ENCODE data around the gene FCRL6. TPM values are rescaled to one million over a fixed set of nuclear protein-coding genes. Genes with fewer than 3 reads are reported as not detected.

The FCRL6 gene
- total RNA-seq, 2 experiments from 2014 or later, result not detected

DNA sequence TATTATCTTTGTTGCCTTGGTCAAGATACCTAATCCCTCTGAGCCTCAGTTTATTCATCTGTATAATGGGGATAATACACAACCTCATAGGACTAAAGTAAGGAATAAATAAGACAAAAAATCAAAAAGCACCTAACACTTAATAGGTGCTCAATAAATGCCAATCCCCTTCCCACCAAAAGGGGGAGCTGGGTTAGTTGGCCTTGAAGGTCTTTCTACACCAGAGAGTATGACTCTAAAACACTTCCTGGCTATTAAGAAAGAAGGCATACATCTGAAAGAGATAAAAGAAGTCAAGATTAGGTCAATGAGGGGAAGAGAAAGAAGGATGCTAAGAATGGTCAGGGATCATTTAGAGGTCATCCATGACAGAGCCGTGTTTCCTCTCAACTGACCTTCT is 49.2 kb downstream of the FCRL6 start:
- DNase-seq (no peak), ATAC-seq (no peak)
- Mint-ChIP-seq H3K4me3 (no peak overlapping the region), H3K4me1 (peaks cover 10% of the 10 kb centered on the region), H3K27me3 (no peaks in the 10 kb centered on the region), H3K36me3 (ENCODE audit: low read depth) (no peaks in the 10 kb centered on the region), H3K9me3 (ENCODE audit: low read depth) (no peaks in the 10 kb centered on the region), H3K27ac (no peak overlapping the region)
- POLR2A ChIA-PET, result interaction anchor here (1.0 kb wide), 1 partner anchor 43 kb away, joined by 3 read pairs; no protein-coding TSS in a partner anchor
- CTCF ChIA-PET, result interaction anchor here (1.0 to 1.4 kb wide), 4 partner anchors 8 to 39 kb away, joined by 3 read pairs; partner anchors contain the start of gene SLAMF8
- intact Hi-C loops (cut with DNase I, micrococcal nuclease), result loop anchor here in 1 of 2 experiments (5.0 kb wide), 1 partner anchor 246 kb away; the partner anchor contains the start of gene IGSF8

DNA sequence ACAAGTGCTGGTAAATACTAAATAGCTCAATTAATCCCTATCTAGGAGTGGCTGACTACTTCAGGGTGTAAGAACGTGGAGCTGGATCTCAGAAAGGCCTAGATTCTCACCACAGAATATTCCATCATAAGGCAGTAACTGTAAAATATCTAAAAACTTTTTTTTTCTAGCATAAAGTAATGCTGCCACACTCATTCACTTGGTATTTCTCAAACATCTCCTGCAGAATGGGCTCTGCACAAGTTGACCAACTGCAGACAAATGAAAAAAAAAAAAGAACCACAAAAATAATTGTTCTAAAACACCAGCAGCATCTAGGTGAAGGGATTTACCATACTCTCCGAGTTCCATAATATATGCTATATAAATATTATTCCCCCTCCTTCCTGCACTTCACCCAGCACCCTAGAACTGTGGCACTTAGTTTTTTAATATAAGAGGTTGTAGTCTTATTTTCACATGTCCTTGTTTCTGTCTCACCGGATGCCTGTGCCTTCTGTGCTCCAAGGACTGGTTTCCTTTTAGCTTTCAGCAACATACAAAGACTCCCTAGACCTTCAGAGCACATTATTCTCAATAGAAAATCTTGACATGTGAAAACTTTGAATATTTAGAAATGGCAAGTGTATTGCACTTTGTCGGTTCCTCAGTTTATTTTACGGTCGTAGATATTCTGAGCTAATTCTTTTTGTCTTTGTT is 51.4 kb downstream of the FCRL6 start:
- ChIA-PET POLR2A (interaction anchor here (0.6 to 0.7 kb wide), 2 partner anchors 39 to 59 kb away, joined by 3 to 4 read pairs; no protein-coding TSS in a partner anchor), CTCF (interaction anchor here (0.7 to 2.6 kb wide), 13 partner anchors 10 to 153 kb away, joined by 3 to 17 read pairs (median 3); partner anchors contain the start of gene DUSP23)
- Mint-ChIP-seq H3K27me3 (no peaks in the 10 kb centered on the region), H3K9me3 (ENCODE audit: low read depth) (no peaks in the 10 kb centered on the region), H3K27ac (peak overlapping the region; percentile 56), H3K4me1 (peaks cover 10% of the 10 kb centered on the region), H3K4me3 (peak overlapping the region; percentile 75), H3K36me3 (ENCODE audit: low read depth) (no peaks in the 10 kb centered on the region)
- DNase-seq, result no peak
- intact Hi-C loops (cut with DNase I, micrococcal nuclease), result loop anchor here in 1 of 2 experiments (1.0 to 5.0 kb wide), 5 partner anchors 27 to 244 kb away; partner anchors contain the start of genes DUSP23, IGSF8, SLAMF8 and TAGLN2
- no peak for ATAC-seq

DNA sequence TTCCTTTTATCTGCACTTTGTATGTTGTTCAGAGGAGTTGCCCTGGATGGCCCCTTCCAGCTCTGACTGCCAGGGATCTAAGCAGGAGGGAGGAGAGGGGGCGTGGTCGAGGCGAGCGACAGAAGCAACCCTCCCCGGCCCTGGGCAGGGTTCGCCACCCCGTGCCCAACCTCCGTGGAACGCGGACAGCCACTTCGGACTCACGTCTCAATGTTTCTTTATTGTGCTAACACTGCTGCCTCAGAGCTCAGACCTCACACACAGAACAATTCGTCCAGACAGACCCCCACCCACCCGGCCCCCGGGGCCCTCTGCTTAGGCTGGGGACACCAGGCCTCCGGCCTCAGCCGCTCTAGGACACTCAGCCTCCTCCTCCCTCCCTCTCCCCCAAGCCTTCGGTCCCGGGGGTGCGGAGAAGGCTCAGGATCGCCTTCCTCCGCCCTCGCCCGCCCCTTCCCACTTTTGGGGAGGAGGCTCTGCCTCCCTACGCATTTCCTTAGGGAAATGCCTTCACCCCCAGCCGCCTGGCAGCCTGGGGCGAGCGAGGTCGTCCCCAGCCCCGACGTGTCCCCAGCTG is 52.0 kb downstream of the FCRL6 start:
- DNase-seq (peak; percentile 46), ATAC-seq (peak; percentile 20)
- Mint-ChIP-seq H3K27me3 (no peaks in the 10 kb centered on the region), H3K36me3 (ENCODE audit: low read depth) (no peaks in the 10 kb centered on the region), H3K4me1 (peaks cover 10% of the 10 kb centered on the region), H3K4me3 (peak overlapping the region; percentile 75), H3K27ac (peak overlapping the region; percentile 56), H3K9me3 (ENCODE audit: low read depth) (no peaks in the 10 kb centered on the region)
- POLR2A ChIA-PET, result interaction anchor here (0.6 kb wide), 1 partner anchor 58 kb away, joined by 3 read pairs; no protein-coding TSS in a partner anchor
- intact Hi-C loops (cut with DNase I, micrococcal nuclease), result loop anchor here in 1 of 2 experiments (1.0 to 5.0 kb wide), 5 partner anchors 28 to 243 kb away; partner anchors contain the start of genes DUSP23, IGSF8, SLAMF8 and TAGLN2
- CTCF ChIA-PET, result interaction anchor here (0.8 to 2.6 kb wide), 8 partner anchors 11 to 153 kb away, joined by 3 to 17 read pairs (median 4); no protein-coding TSS in a partner anchor

DNA sequence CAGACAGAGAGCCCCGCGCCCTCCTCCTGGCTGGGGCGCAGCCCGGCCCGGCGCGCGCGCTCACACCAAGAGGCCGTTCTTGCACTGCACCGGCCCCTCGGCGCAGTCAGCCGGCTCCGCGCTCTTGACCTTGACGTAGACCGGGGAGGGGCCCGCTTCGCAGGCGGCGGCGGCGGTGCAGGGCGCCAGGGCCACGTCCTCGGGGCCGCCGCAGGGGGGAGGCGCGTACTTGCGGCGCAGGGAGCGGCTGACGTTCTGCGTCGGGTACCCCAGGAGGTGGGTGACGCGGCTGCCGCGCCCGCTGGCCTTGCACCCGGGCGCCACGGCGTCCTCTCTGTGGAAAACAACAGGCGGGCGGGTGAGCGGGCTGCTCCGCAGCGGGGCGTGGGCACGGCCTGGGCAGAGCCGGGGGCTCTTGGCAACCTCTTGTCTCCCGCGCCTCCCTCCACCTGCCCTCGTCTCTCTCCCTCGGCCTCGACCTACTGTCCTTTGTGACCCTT is 52.6 kb downstream of the FCRL6 start:
- H3K4me1 Mint-ChIP-seq, result peaks cover 10% of the 10 kb centered on the region
- peak overlapping the region; percentile 58 for H3K27ac Mint-ChIP-seq
- POLR2A ChIA-PET, result no interaction called here
- peak overlapping the region; percentile 75 for H3K4me3 Mint-ChIP-seq
- DNase-seq (peak; percentile 87), ATAC-seq (peak; percentile 96)
- H3K36me3 Mint-ChIP-seq (ENCODE audit: low read depth), result no peaks in the 10 kb centered on the region
- no peaks in the 10 kb centered on the region for H3K27me3 Mint-ChIP-seq
- H3K9me3 Mint-ChIP-seq (ENCODE audit: low read depth), result no peaks in the 10 kb centered on the region
- CTCF ChIA-PET, result interaction anchor here (0.6 to 1.5 kb wide), 6 partner anchors 11 to 56 kb away, joined by 3 to 4 read pairs (median 3); no protein-coding TSS in a partner anchor
- intact Hi-C loops (cut with DNase I, micrococcal nuclease), result loop anchor here in 1 of 2 experiments (1.0 to 5.0 kb wide), 6 partner anchors 28 to 243 kb away; partner anchors contain the start of genes DUSP23, IGSF8, SLAMF8 and TAGLN2

DNA sequence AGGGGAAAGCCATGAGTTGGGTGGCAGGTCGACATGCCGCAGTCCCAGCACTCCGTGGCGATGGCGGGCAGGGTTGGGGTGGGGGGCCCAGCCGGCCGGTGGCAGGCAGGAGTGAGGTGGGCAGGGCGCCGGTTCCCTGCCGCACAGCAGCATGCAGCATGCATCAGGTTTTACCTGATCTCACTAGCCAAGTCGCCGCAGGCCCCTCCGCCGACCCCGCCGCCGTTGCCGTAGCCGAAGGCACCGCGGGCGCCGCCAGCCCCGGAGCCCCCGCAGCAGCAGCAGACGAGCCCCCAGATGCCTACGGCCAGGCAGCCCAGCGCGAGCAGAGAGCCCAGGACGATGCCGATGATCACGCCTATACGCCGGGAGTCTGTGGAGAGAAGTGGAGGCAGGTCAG is 53.5 kb downstream of the FCRL6 start:
- H3K9me3 Mint-ChIP-seq (ENCODE audit: low read depth), result no peaks in the 10 kb centered on the region
- no peaks in the 10 kb centered on the region for H3K27me3 Mint-ChIP-seq
- ATAC-seq (no peak), DNase-seq (no peak)
- no peak overlapping the region for H3K27ac Mint-ChIP-seq
- H3K4me1 Mint-ChIP-seq, result peaks cover 10% of the 10 kb centered on the region
- CTCF ChIA-PET, result no interaction called here
- POLR2A ChIA-PET, result no interaction called here
- peak overlapping the region; percentile 75 for H3K4me3 Mint-ChIP-seq
- H3K36me3 Mint-ChIP-seq (ENCODE audit: low read depth), result no peaks in the 10 kb centered on the region
- intact Hi-C loops (cut with DNase I, micrococcal nuclease), result loop anchor here in 1 of 2 experiments (2.0 to 5.0 kb wide), 2 partner anchors 48 to 69 kb away; partner anchors contain the start of gene TAGLN2

DNA sequence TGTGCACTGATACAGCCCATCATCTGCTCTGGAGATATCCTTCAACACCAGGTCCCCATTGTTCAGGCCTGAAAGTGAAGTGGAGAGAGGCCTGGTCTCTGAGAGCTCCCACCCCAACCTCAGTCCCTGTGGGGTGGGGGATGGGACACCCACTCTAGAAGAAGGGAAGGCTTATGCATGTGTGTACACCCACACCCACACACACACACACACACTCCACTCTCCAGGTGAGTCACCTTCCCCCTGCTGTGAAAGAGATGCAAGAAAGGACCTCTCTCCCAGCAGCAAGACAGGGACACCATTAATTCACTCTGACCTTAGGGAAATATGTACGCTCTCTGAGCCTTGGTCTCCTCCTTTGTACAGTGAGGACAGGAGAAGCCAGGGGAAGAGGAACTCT is 54.4 kb downstream of the FCRL6 start:
- no peak overlapping the region for H3K4me3 Mint-ChIP-seq
- intact Hi-C loops (cut with DNase I, micrococcal nuclease), result loop anchor here in 1 of 2 experiments (5.0 kb wide), 1 partner anchor 49 kb away; no protein-coding TSS in a partner anchor
- H3K36me3 Mint-ChIP-seq (ENCODE audit: low read depth), result no peaks in the 10 kb centered on the region
- no peaks in the 10 kb centered on the region for H3K9me3 Mint-ChIP-seq (ENCODE audit: low read depth)
- no peaks in the 10 kb centered on the region for H3K27me3 Mint-ChIP-seq
- POLR2A ChIA-PET, result interaction anchor here (0.5 kb wide), 1 partner anchor 1652 kb away, joined by 7 read pairs; no protein-coding TSS in a partner anchor
- H3K27ac Mint-ChIP-seq, result no peak overlapping the region
- H3K4me1 Mint-ChIP-seq, result peaks cover 10% of the 10 kb centered on the region
- CTCF ChIA-PET, result interaction anchor here (0.6 to 2.9 kb wide), 5 partner anchors 33 to 59 kb away, joined by 3 to 9 read pairs (median 4); no protein-coding TSS in a partner anchor
- ATAC-seq (no peak), DNase-seq (no peak)

DNA sequence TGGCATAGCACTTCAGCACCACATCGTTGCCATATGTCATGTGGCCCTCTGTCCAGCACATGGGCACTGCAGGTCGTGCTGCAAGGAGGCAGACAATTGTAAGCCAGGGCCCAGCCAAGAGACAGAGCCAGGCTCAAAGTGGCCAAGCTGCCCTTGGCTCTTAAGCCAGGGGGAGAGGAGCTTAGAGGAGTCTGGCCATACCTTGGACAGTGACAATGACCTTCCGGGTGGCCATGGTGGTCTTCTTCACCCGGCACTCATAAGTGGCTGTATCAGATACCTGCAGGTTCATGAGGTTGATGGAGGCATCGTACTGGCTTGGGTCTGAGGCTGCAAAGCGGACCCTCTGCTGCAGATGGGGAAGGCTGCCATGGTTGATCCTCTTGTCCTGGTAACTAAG is 55.7 kb downstream of the FCRL6 start:
- ATAC-seq (no peak), DNase-seq (no peak)
- intact Hi-C loops (cut with DNase I, micrococcal nuclease), result loop anchor here in 1 of 2 experiments (5.0 kb wide), 1 partner anchor 51 kb away; no protein-coding TSS in a partner anchor
- peaks cover 10% of the 10 kb centered on the region for H3K4me1 Mint-ChIP-seq
- no peaks in the 10 kb centered on the region for H3K27me3 Mint-ChIP-seq
- H3K4me3 Mint-ChIP-seq, result no peak overlapping the region
- CTCF ChIA-PET, result interaction anchor here (0.6 to 2.9 kb wide), 3 partner anchors 33 to 58 kb away, joined by 3 to 9 read pairs (median 3); no protein-coding TSS in a partner anchor
- H3K36me3 Mint-ChIP-seq (ENCODE audit: low read depth), result no peaks in the 10 kb centered on the region
- H3K27ac Mint-ChIP-seq, result no peak overlapping the region
- no peaks in the 10 kb centered on the region for H3K9me3 Mint-ChIP-seq (ENCODE audit: low read depth)
- POLR2A ChIA-PET, result no interaction called here

DNA sequence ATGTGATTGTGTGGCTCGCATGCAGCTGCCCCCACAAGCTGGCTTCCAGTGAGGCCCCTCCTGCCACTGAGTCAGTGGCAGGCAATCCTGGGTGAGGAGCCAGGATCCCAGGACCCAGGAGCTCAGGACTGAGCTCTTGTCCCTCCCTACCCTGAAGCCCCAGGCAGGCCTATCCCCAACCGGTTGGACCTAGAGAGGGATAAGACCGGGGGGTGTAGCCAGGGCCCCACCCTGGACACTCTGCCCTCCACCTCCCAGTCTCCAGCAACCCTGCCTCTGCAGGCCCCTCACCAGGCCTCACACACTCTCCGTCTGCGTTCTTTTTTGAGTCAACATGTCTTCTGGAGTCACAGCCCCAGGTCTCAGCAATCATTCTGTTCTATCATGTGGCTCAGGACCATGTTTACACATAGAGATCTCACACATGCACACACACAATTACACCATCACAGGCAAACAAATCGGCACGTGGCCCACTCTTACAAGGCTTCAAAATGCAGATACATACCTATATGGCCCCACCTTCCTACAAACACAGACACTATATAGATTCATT is 57.7 kb downstream of the FCRL6 start:
- ChIA-PET POLR2A (interaction anchor here (0.6 kb wide), 1 partner anchor 177 kb away, joined by 3 read pairs; no protein-coding TSS in a partner anchor), CTCF (no interaction called here)
- no peak for DNase-seq
- intact Hi-C loops (cut with DNase I, micrococcal nuclease), result loop anchor here in 1 of 2 experiments (5.0 kb wide), 1 partner anchor 53 kb away; no protein-coding TSS in a partner anchor
- no peaks in the 10 kb centered on the region for H3K9me3 Mint-ChIP-seq (ENCODE audit: low read depth)
- ATAC-seq, result no peak
- no peaks in the 10 kb centered on the region for H3K36me3 Mint-ChIP-seq (ENCODE audit: low read depth)
- H3K4me1 Mint-ChIP-seq, result peaks cover 5% of the 10 kb centered on the region
- H3K4me3 Mint-ChIP-seq, result no peak overlapping the region
- H3K27ac Mint-ChIP-seq, result no peak overlapping the region
- H3K27me3 Mint-ChIP-seq, result no peaks in the 10 kb centered on the region

DNA sequence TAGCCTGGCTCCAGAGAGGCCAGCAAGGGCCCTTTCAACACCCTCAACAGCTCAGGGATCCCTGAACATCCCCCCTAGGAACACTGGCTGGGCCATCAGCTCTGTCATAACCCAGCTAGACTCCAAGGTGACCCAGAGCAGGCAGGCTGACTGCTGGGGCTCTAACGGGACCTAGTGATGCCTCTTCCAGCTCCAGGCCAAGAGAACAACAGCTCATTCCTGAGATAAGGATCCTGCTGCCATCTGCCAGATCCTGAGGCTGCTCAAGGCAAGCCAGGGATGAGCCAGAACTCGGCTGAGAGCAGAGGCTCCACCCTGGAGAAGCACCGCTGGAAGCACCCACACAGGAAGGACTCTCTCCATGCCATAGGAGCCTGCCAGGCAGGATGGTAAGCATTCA is 58.3 kb downstream of the FCRL6 start:
- DNase-seq (no peak), ATAC-seq (no peak)
- H3K27ac Mint-ChIP-seq, result no peak overlapping the region
- no peaks in the 10 kb centered on the region for H3K9me3 Mint-ChIP-seq (ENCODE audit: low read depth)
- no peaks in the 10 kb centered on the region for H3K36me3 Mint-ChIP-seq (ENCODE audit: low read depth)
- no peak overlapping the region for H3K4me3 Mint-ChIP-seq
- peaks cover under 1% of the 10 kb centered on the region for H3K4me1 Mint-ChIP-seq
- H3K27me3 Mint-ChIP-seq, result no peaks in the 10 kb centered on the region
- intact Hi-C loops (cut with DNase I, micrococcal nuclease), result no loop called here
- POLR2A ChIA-PET, result no interaction called here
- CTCF ChIA-PET, result interaction anchor here (1.2 kb wide), 1 partner anchor 219 kb away, joined by 3 read pairs; no protein-coding TSS in a partner anchor

DNA sequence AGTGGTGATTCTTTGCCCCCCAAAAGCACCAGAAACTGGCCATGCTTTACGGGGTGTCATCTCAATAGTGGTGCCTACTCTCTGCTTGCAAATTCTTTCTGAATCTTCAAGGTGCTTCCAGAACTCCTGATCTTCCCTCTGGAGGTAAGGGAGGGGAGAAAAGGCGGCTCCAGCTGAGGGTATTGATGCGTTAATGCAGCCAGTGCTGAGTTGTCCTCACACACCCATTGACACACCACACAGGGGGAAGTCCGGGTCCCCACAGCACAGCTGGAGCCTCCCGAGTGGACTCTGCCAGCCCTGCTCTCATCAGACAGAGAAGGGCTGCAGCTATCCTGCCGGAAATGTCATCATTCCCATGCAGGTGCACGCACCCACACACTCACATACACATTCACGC is 59.1 kb downstream of the FCRL6 start:
- H3K36me3 Mint-ChIP-seq (ENCODE audit: low read depth), result no peaks in the 10 kb centered on the region
- peaks cover 1% of the 10 kb centered on the region for H3K4me1 Mint-ChIP-seq
- no peaks in the 10 kb centered on the region for H3K27me3 Mint-ChIP-seq
- no peak overlapping the region for H3K4me3 Mint-ChIP-seq
- no peaks in the 10 kb centered on the region for H3K9me3 Mint-ChIP-seq (ENCODE audit: low read depth)
- no peak overlapping the region for H3K27ac Mint-ChIP-seq
- ChIA-PET POLR2A (no interaction called here), CTCF (interaction anchor here (1.2 kb wide), 1 partner anchor 218 kb away, joined by 3 read pairs; no protein-coding TSS in a partner anchor)
- no peak for ATAC-seq
- intact Hi-C loops (cut with DNase I, micrococcal nuclease), result no loop called here
- no peak for DNase-seq

DNA sequence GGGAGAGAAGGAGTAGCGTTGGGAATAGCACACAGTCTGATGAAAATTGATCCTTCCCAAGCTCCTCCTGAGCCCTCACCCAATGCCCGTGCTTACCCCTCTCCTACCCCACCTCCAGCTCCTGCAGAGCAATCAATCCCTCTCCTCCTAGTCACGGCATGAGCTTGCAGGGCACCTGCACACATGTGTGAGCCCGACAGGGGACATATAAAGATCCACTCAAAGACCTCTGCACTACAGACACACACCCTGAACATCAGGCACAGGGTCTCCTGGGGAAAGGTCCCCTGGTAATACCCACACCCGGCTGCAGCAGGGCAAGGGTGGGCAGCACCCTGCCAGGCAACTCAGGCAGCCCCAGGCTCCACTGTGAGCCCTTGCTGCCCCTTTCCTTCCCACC is 59.9 kb downstream of the FCRL6 start:
- Mint-ChIP-seq H3K27ac (no peak overlapping the region), H3K27me3 (no peaks in the 10 kb centered on the region), H3K4me3 (no peak overlapping the region), H3K4me1 (peaks cover 10% of the 10 kb centered on the region), H3K36me3 (ENCODE audit: low read depth) (no peaks in the 10 kb centered on the region), H3K9me3 (ENCODE audit: low read depth) (no peaks in the 10 kb centered on the region)
- ChIA-PET CTCF (no interaction called here), POLR2A (no interaction called here)
- intact Hi-C loops (cut with DNase I, micrococcal nuclease), result no loop called here
- ATAC-seq (no peak), DNase-seq (no peak)

Data from activated CD4-positive, alpha-beta T cell treated with anti-CD3 and anti-CD28 coated beads for 36 hours (primary cell).